ENCODE measurements around the gene TMEM219. TPM values are rescaled to one million over a fixed set of nuclear protein-coding genes. Genes with fewer than 3 reads are reported as not detected.

TMEM219 gene
- total and polyA plus RNA-seq, 11 donors = 58.9 to 121 (median 69.8) TPM

- no peaks in the 10 kb centered on the region for H3K9me3 ChIP-seq
- H3K27ac ChIP-seq = peak overlapping the region; percentile 87 to 99 (median 96)
- TF ChIP-seq POLR2A (IDR thresholded peaks at IDR 0.05) (peak in 1 of 2 donors; percentile 49), CTCF (IDR thresholded peaks at IDR 0.05) (no peak)
- peak; percentile 60 to 73 (median 69) for DNase-seq
- 1 to 2% (median 2%) methylated on average over 22 to 31 of the region's 31 CpGs for WGBS, 4 donors
- peak overlapping the region; percentile 66 to 98 (median 90) for H3K4me3 ChIP-seq
- peaks cover 0 to 54% (median 37%) of the 10 kb centered on the region in 12 donors for H3K4me1 ChIP-seq
- intact Hi-C loops (cut with DNase I) = loop anchor here in 5 of 10 donors (2.0 to 5.0 kb wide), 7 partner anchors 20 to 1022 kb away; partner anchors contain the start of genes KCTD13 (in 2 of the 5), HIRIP3 (in 1 of the 5), MAZ (in 1 of the 5) and NFATC2IP (in 1 of the 5)
- ATAC-seq = peak; percentile 9 to 64 (median 13)
- peaks cover 0 to 52% (median 44%) of the 10 kb centered on the region in 9 donors for H3K36me3 ChIP-seq
- H3K27me3 ChIP-seq = no peaks in the 10 kb centered on the region
These were observed 12.6 kb downstream of the TMEM219 start for GRCh38 chr16:29974291-29975133.

GRCh38 chr16:29975134-29975538 lies 13.3 kb downstream of the TMEM219 start:
- no peak for ATAC-seq
- TF ChIP-seq CTCF (IDR thresholded peaks at IDR 0.05) = no peak
- no peak for TF ChIP-seq POLR2A (IDR thresholded peaks at IDR 0.05)
- Histone ChIP-seq H3K9me3 (no peaks in the 10 kb centered on the region), H3K27me3 (no peaks in the 10 kb centered on the region), H3K27ac (peak overlapping the region; percentile 67 to 99 (median 96)), H3K4me3 (peak overlapping the region; percentile 66 to 98 (median 90)), H3K36me3 (peaks cover 0 to 52% (median 44%) of the 10 kb centered on the region in 9 donors), H3K4me1 (peaks cover 0 to 54% (median 37%) of the 10 kb centered on the region in 12 donors)
- DNase-seq = no peak
- intact Hi-C loops (cut with DNase I) = loop anchor here in 3 of 10 donors (2.0 to 5.0 kb wide), 5 partner anchors 20 to 672 kb away; partner anchors contain the start of genes HIRIP3 (in 1 of the 3), KCTD13 (in 1 of the 3), MAZ (in 1 of the 3) and PRRT2 (in 1 of the 3)
- WGBS, 4 donors = 48 to 56% (median 52%) methylated on average over 5 of the region's 5 CpGs

GRCh38 chr16:29975811-29976511 lies 14.1 kb downstream of the TMEM219 start:
- Histone ChIP-seq H3K4me1 (peaks cover 0 to 57% (median 37%) of the 10 kb centered on the region in 12 donors), H3K36me3 (peaks cover 0 to 52% (median 45%) of the 10 kb centered on the region in 9 donors), H3K9me3 (no peaks in the 10 kb centered on the region), H3K4me3 (peak overlapping the region; percentile 66 to 98 (median 90)), H3K27ac (peak overlapping the region; percentile 67 to 99 (median 96)), H3K27me3 (no peaks in the 10 kb centered on the region)
- intact Hi-C loops (cut with DNase I) = loop anchor here in 5 of 10 donors (2.0 to 5.0 kb wide), 6 partner anchors 15 to 671 kb away; partner anchors contain the start of genes HIRIP3 (in 3 of the 5), KCTD13 (in 1 of the 5), MAZ (in 1 of the 5) and PRRT2 (in 1 of the 5)
- WGBS, 4 donors = 7 to 12% (median 9%) methylated on average over 6 of the region's 6 CpGs
- DNase-seq (peak in 1 of 5 donors; percentile 19), ATAC-seq (no peak)
- TF ChIP-seq POLR2A (IDR thresholded peaks at IDR 0.05) = no peak
- TF ChIP-seq CTCF (IDR thresholded peaks at IDR 0.05) = no peak
